GM12865 (cell line): ENCODE data around the gene PCYT1B.

ENCODE experiments used
- DNase-seq: peaks from one replicate; pipeline ENCODE4 v3.0.0; 2010; ENCODE audit warnings: low read depth
- H3K4me3 ChIP-seq: 2 replicates; pipeline ENCODE4 v1.5.1; 2011; ENCODE audit warnings: mild to moderate bottlenecking, low read depth, low read length, control low read depth
- CTCF ChIP-seq: IDR thresholded peaks from 2 replicates; pipeline ENCODE4 v1.5.1; 2011; ENCODE audit warnings: low read length, control low read depth, low read depth, inconsistent platforms; ENCODE audit not compliant: insufficient read depth; ENCODE audit errors: missing control alignments

Gene PCYT1B

GRCh38 chrX:24648495-24648894 lies 1.3 kb upstream of the PCYT1B start:
- no peak for DNase-seq
- TF ChIP-seq CTCF, result no peak
- no peak overlapping the region for H3K4me3 ChIP-seq

GRCh38 chrX:24646745-24647182 lies 383 bp downstream of the PCYT1B start:
- no peak overlapping the region for H3K4me3 ChIP-seq
- no peak for DNase-seq
- no peak for TF ChIP-seq CTCF

GRCh38 chrX:24646006-24646405 lies 1.1 kb downstream of the PCYT1B start:
- no peak for DNase-seq
- no peak for TF ChIP-seq CTCF
- H3K4me3 ChIP-seq, result no peak overlapping the region

- no peak for TF ChIP-seq CTCF
- H3K4me3 ChIP-seq, result no peak overlapping the region
- DNase-seq, result no peak
These were observed 4.0 kb downstream of the PCYT1B start for GRCh38 chrX:24643116-24643515.

- no peak overlapping the region for H3K4me3 ChIP-seq
- DNase-seq, result no peak
- TF ChIP-seq CTCF, result no peak
These were observed 17.4 kb downstream of the PCYT1B start for GRCh38 chrX:24629701-24630100.

GRCh38 chrX:24619647-24620046 lies 27.5 kb downstream of the PCYT1B start:
- no peak for TF ChIP-seq CTCF
- no peak overlapping the region for H3K4me3 ChIP-seq
- DNase-seq, result peak; percentile 7

- no peak overlapping the region for H3K4me3 ChIP-seq
- no peak for TF ChIP-seq CTCF
- DNase-seq, result no peak
These were observed 36.6 kb downstream of the PCYT1B start for GRCh38 chrX:24610516-24610915.
